CD14-positive monocyte (primary cell): Measurements from ENCODE around the gene KIT. TPM values are rescaled to one million over a fixed set of nuclear protein-coding genes. Genes with fewer than 3 reads are reported as not detected.

ENCODE experiments used
- DNase-seq, 3 donors: peaks; one replicate each; pipeline ENCODE4 v3.0.0-alpha.2; 2011 to 2022
- H2AFZ ChIP-seq: 2 replicates; pipeline ENCODE4 v1.6.0; 2012; ENCODE audit warnings: mild to moderate bottlenecking, low read depth, low read length, inconsistent platforms; ENCODE audit not compliant: insufficient read depth, poor library complexity, severe bottlenecking
- H3K27ac ChIP-seq, 2 donors: 1 replicate in 1 of 2; 2 replicates in 1 of 2; pipeline ENCODE4 v1.5.1; 2012 to 2013; ENCODE audit warnings: low read length in 2 of 2, control low read depth in 1 of 2, inconsistent platforms in 1 of 2, low read depth in 1 of 2, mild to moderate bottlenecking in 1 of 2
- H3K27me3 ChIP-seq, 2 donors: one replicate each; pipeline versions ENCODE4 v1.6.0 to v1.6.1; 2011 to 2013; ENCODE audit warnings: low read length in 2 of 2; ENCODE audit not compliant: control insufficient read depth in 2 of 2, insufficient read depth in 2 of 2
- H3K36me3 ChIP-seq, 2 donors: replicated peaks in 1 of 2; 1 replicate in 1 of 2; 2 replicates in 1 of 2; pipeline versions ENCODE4 v1.5.1 to v1.6.1; 2012 to 2013; ENCODE audit warnings: low read length in 2 of 2, control low read depth in 1 of 2, inconsistent platforms in 1 of 2, mild to moderate bottlenecking in 1 of 2; ENCODE audit not compliant: insufficient read depth in 2 of 2, control insufficient read depth in 1 of 2
- H3K4me1 ChIP-seq, 2 donors: 1 replicate in 1 of 2; 2 replicates in 1 of 2; pipeline versions ENCODE4 v1.5.1 to v1.6.1; 2012 to 2013; ENCODE audit warnings: low read length in 2 of 2, control low read depth in 1 of 2, inconsistent platforms in 1 of 2, mild to moderate bottlenecking in 1 of 2, moderate library complexity in 1 of 2; ENCODE audit not compliant: insufficient read depth in 2 of 2, control insufficient read depth in 1 of 2
- H3K4me2 ChIP-seq: replicated peaks from 2 replicates; pipeline ENCODE3; 2012; ENCODE audit warnings: low read length, moderate library complexity, mild to moderate bottlenecking; ENCODE audit not compliant: poor library complexity, severe bottlenecking; ENCODE audit errors: extremely low read depth
- H3K4me3 ChIP-seq, 3 experiments: fragments of 200-600 bp in 1 of 3; sonication (generic) in 1 of 3; replicated peaks in 1 of 3; 1 replicate in 2 of 3; 2 replicates in 1 of 3; pipeline ENCODE4 v1.5.1; 2011 to 2013; ENCODE audit warnings: low read length in 3 of 3, mild to moderate bottlenecking in 3 of 3, control low read depth in 2 of 3, low read depth in 2 of 3, inconsistent platforms in 1 of 3, moderate library complexity in 1 of 3
- H3K79me2 ChIP-seq: 2 replicates; pipeline ENCODE4 v1.6.0; 2012; ENCODE audit warnings: mild to moderate bottlenecking, control low read depth, inconsistent platforms, low read length, moderate library complexity; ENCODE audit not compliant: insufficient read depth
- H3K9ac ChIP-seq: 2 replicates; pipeline ENCODE4 v1.6.0; 2017; ENCODE audit warnings: low read length, mild to moderate bottlenecking; ENCODE audit not compliant: insufficient read depth, poor library complexity, severe bottlenecking
- H3K9me3 ChIP-seq, 2 donors: replicated peaks in 1 of 2; 1 replicate in 1 of 2; 2 replicates in 1 of 2; pipeline versions ENCODE4 v1.5.1 to v1.6.1; 2012 to 2013; ENCODE audit warnings: low read length in 2 of 2, control low read depth in 1 of 2; ENCODE audit not compliant: control insufficient read depth in 1 of 2, insufficient read depth in 1 of 2
- H4K20me1 ChIP-seq: 2 replicates; pipeline ENCODE4 v1.6.0; 2012; ENCODE audit warnings: mild to moderate bottlenecking, low read length, control low read depth, moderate library complexity; ENCODE audit not compliant: insufficient read depth
- H3K27ac Mint-ChIP-seq, 7 donors: one replicate each; pipeline ENCODE4 v1.8.0; 2020; ENCODE audit warnings: mild to moderate bottlenecking in 7 of 7, mixed read lengths in 7 of 7, moderate library complexity in 6 of 7, inconsistent platforms in 2 of 7
- H3K27me3 Mint-ChIP-seq, 3 donors: one replicate each; pipeline ENCODE4 v1.8.0; 2021 to 2022; ENCODE audit warnings: low read depth in 3 of 3, mild to moderate bottlenecking in 3 of 3, mixed read lengths in 3 of 3, moderate library complexity in 3 of 3, inconsistent platforms in 1 of 3
- H3K36me3 Mint-ChIP-seq, 2 donors: one replicate each; pipeline ENCODE4 v1.8.0; 2020; ENCODE audit warnings: mixed read lengths in 2 of 2, inconsistent platforms in 1 of 2, mild to moderate bottlenecking in 1 of 2
- H3K4me1 Mint-ChIP-seq: one replicate; pipeline ENCODE4 v1.8.0; 2020; ENCODE audit warnings: mild to moderate bottlenecking, mixed read lengths
- H3K4me3 Mint-ChIP-seq, 2 donors: one replicate each; pipeline ENCODE4 v1.8.0; 2020; ENCODE audit warnings: mild to moderate bottlenecking in 2 of 2, mixed read lengths in 2 of 2, moderate library complexity in 1 of 2
- H3K9me3 Mint-ChIP-seq, 7 donors: one replicate each; pipeline ENCODE4 v1.8.0; 2020 to 2022; ENCODE audit warnings: mixed read lengths in 7 of 7, mild to moderate bottlenecking in 6 of 7, moderate library complexity in 6 of 7, inconsistent platforms in 2 of 7
- WGBS: methylation state at CpG from one replicate; pipeline ENCODE4 v1.1.5; 2013; ENCODE audit warnings: missing lambda C conversion rate; ENCODE audit not compliant: insufficient coverage; 5-methylcytosine and 5-hydroxymethylcytosine counted together
- intact Hi-C, 2 donors: fragments of 100-400 bp; cut with micrococcal nuclease; formaldehyde crosslinking; loops; one replicate each; pipeline versions ENCODE4 v1.15.0 to v1.15.1; 2023
- polyA plus RNA-seq, 3 donors: library from polyadenylated mRNA; depleted of rRNA in 1 of 3; unstranded in 2 of 3; stranded (reverse) in 1 of 3; fragments of 300-500 nt in 2 of 3; fragments of >200 nt in 1 of 3; fragmentation: Illumina TruSeq in 2 of 3; gene quantifications; 1 replicate in 2 of 3; 2 replicates in 1 of 3; pipeline ENCODE4 v1.2.3, GENCODE V29; 2012 to 2021
- TF ChIP-seq, protein P1 (sequence below): fragments of 200-600 bp; IDR thresholded peaks from one replicate; pipeline ENCODE4 v1.8.0; 2022; ENCODE audit warnings: antibody characterized with exemption, mild to moderate bottlenecking

KIT gene
- polyA plus RNA-seq, 3 donors: not detected

DNA sequence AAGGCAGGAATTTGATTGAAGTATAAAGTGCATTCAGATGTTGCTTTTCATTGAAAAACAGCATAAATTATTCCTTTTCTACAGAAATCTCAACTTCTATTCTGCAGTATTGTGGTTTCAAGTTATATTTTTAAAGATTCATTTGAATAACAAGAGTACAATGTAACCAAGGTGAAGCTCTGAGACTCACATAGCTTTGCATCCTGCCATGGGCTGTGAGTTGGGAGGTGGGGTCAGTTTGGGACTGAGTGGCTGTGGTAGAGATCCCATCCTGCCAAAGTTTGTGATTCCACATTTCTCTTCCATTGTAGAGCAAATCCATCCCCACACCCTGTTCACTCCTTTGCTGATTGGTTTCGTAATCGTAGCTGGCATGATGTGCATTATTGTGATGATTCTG lies 69.2 kb downstream of the KIT start:
- no peaks in the 10 kb centered on the region for H3K9me3 ChIP-seq
- H3K36me3 ChIP-seq: no peaks in the 10 kb centered on the region
- no peak overlapping the region for H3K4me3 Mint-ChIP-seq
- no CpG with 5 or more reads among the region's 2 CpGs for WGBS
- H3K4me1 Mint-ChIP-seq: peaks cover 1% of the 10 kb centered on the region
- H3K27ac Mint-ChIP-seq: no peak overlapping the region
- H3K4me3 ChIP-seq: no peak overlapping the region
- no peaks in the 10 kb centered on the region for H3K4me1 ChIP-seq
- no peaks in the 10 kb centered on the region for H3K36me3 Mint-ChIP-seq
- no peak for DNase-seq
- H3K79me2 ChIP-seq: no peaks in the 10 kb centered on the region
- no peak overlapping the region for H3K9ac ChIP-seq
- H2AFZ ChIP-seq: no peak overlapping the region
- no peaks in the 10 kb centered on the region for H3K27me3 ChIP-seq
- TF ChIP-seq, protein P1, sequence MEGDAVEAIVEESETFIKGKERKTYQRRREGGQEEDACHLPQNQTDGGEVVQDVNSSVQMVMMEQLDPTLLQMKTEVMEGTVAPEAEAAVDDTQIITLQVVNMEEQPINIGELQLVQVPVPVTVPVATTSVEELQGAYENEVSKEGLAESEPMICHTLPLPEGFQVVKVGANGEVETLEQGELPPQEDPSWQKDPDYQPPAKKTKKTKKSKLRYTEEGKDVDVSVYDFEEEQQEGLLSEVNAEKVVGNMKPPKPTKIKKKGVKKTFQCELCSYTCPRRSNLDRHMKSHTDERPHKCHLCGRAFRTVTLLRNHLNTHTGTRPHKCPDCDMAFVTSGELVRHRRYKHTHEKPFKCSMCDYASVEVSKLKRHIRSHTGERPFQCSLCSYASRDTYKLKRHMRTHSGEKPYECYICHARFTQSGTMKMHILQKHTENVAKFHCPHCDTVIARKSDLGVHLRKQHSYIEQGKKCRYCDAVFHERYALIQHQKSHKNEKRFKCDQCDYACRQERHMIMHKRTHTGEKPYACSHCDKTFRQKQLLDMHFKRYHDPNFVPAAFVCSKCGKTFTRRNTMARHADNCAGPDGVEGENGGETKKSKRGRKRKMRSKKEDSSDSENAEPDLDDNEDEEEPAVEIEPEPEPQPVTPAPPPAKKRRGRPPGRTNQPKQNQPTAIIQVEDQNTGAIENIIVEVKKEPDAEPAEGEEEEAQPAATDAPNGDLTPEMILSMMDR: no peak
- no peaks in the 10 kb centered on the region for H4K20me1 ChIP-seq
- H3K9me3 Mint-ChIP-seq: no peaks in the 10 kb centered on the region
- H3K27me3 Mint-ChIP-seq: peaks cover 0 to 3% (median 2%) of the 10 kb centered on the region in 3 donors
- H3K27ac ChIP-seq: no peak overlapping the region
- H3K4me2 ChIP-seq: no peak overlapping the region
- intact Hi-C loops: no loop called here

DNA sequence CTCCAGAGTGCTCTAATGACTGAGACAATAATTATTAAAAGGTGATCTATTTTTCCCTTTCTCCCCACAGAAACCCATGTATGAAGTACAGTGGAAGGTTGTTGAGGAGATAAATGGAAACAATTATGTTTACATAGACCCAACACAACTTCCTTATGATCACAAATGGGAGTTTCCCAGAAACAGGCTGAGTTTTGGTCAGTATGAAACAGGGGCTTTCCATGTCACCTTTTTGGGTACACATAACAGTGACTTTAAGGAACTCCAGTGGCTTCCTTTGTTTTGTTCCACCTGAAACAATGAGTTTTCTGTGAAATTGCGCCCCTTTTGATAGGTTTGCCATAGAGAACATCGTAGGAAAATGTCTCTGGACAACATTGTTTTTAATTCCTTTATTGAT lies 69.6 kb downstream of the KIT start:
- Histone ChIP-seq H3K9me3 (no peaks in the 10 kb centered on the region), H3K4me2 (no peak overlapping the region), H3K4me3 (no peak overlapping the region), H3K4me1 (no peaks in the 10 kb centered on the region), H3K9ac (no peak overlapping the region), H4K20me1 (no peaks in the 10 kb centered on the region), H2AFZ (no peak overlapping the region), H3K27ac (no peak overlapping the region), H3K27me3 (no peaks in the 10 kb centered on the region), H3K36me3 (no peaks in the 10 kb centered on the region), H3K79me2 (no peaks in the 10 kb centered on the region)
- no peak overlapping the region for H3K27ac Mint-ChIP-seq
- H3K4me1 Mint-ChIP-seq: peaks cover 1% of the 10 kb centered on the region
- DNase-seq: peak in 1 of 3 donors; percentile 37
- peaks cover 0 to 2% (median 1%) of the 10 kb centered on the region in 3 donors for H3K27me3 Mint-ChIP-seq
- peaks cover 0 to 2% of the 10 kb centered on the region in 2 donors for H3K36me3 Mint-ChIP-seq
- H3K4me3 Mint-ChIP-seq: no peak overlapping the region
- WGBS: 100% methylated on average over 2 of the region's 2 CpGs
- intact Hi-C loops: no loop called here
- no peaks in the 10 kb centered on the region for H3K9me3 Mint-ChIP-seq
- TF ChIP-seq, protein P1: no peak
